Right lobe of liver (tissue), 6 donors: ENCODE data around the gene PPP2R5A. TPM values are rescaled to one million over a fixed set of nuclear protein-coding genes. Genes with fewer than 3 reads are reported as not detected.
"Not testable (repeated sequence)": the region's sequence is repeated elsewhere in the genome, so short reads cannot be mapped to it uniquely, and the experiment has no call there.

ENCODE experiments used
- ATAC-seq, 4 donors: fragments of 200-7000 bp; cut with Tn5 transposase; one replicate each; pipeline ENCODE4 v1.9.1; 2020; ENCODE audit warnings: mild to moderate bottlenecking in 4 of 4, moderate library complexity in 4 of 4
- DNase-seq, 3 donors: peaks; one replicate each; pipeline ENCODE4 v3.0.0-alpha.2; 2020
- H3K27ac ChIP-seq, 3 donors: fragments of 200-600 bp; one replicate each; pipeline ENCODE4 v1.8.0; 2022
- H3K27me3 ChIP-seq, 2 donors: fragments of 200-600 bp; one replicate each; pipeline ENCODE4 v1.8.0; 2022
- H3K36me3 ChIP-seq, 4 donors: fragments of 200-600 bp; sonication (generic) in 1 of 4; one replicate each; pipeline versions ENCODE4 v1.5.1 to v1.8.0; 2017 to 2022; ENCODE audit warnings: control low read depth in 1 of 4
- H3K4me1 ChIP-seq, 4 donors: fragments of 200-600 bp; sonication (generic) in 1 of 4; one replicate each; pipeline versions ENCODE4 v1.5.1 to v1.8.0; 2017 to 2022; ENCODE audit warnings: control low read depth in 1 of 4
- H3K4me3 ChIP-seq, 3 donors: fragments of 200-600 bp; one replicate each; pipeline ENCODE4 v1.8.0; 2022
- H3K9me3 ChIP-seq, 4 donors: fragments of 200-600 bp; sonication (generic) in 1 of 4; one replicate each; pipeline versions ENCODE4 v1.5.1 to v1.8.0; 2017 to 2022; ENCODE audit warnings: control low read depth in 1 of 4
- POLR2A ChIP-seq: fragments of 450-650 bp; IDR thresholded peaks from one replicate; pipeline ENCODE4 v1.6.1; 2017; ENCODE audit warnings: antibody characterized with exemption, mild to moderate bottlenecking
- WGBS: methylation state at CpG from one replicate; pipeline ENCODE4 v1.1.6; 2018; ENCODE audit warnings: low coverage, low lambda C conversion rate; ENCODE audit not compliant: insufficient coverage; ENCODE audit errors: missing lambda C conversion rate; 5-methylcytosine and 5-hydroxymethylcytosine counted together
- intact Hi-C, 2 donors: fragments of 100-400 bp; cut with DNase I; formaldehyde crosslinking; loops; one replicate each; pipeline versions ENCODE4 v1.11.2 to v1.14.1; 2022
- total RNA-seq, 6 experiments: library from RNA; depleted of rRNA in 2 of 6; stranded (reverse); fragments of >200 nt in 2 of 6; fragmentation: NEBNext Ultra II Directional in 3 of 6; extraction: Animal tissue kit (Norgen Biotek cat#: 25700) in 3 of 6; gene quantifications; one replicate each; pipeline versions ENCODE4 v1.1.0 to v1.2.4, GENCODE V29; 2016 to 2023
- TF ChIP-seq, protein P1 (sequence below), 4 donors: fragments of 200-600 bp in 3 of 4; fragments of 450-650 bp in 1 of 4; IDR thresholded peaks; one replicate each; pipeline versions ENCODE4 v1.5.1 to v1.8.0; 2016 to 2022; ENCODE audit warnings: antibody characterized with exemption in 4 of 4, mild to moderate bottlenecking in 2 of 4
- donor health status: DM: no; HTN: yes; CAD: no.
- donor health status: DM: no; HTN: no; CAD: no.
- donor health status: DM: no; HTN: no; CAD: no.
- donor health status: DM: no; HTN: yes; CAD: no.
- donor health status: DM: no; HTN: yes; CAD: no.

Gene PPP2R5A
- total RNA-seq, 6 experiments from 2014 or later: 28.5 to 57.2 (median 33.3) TPM

DNA sequence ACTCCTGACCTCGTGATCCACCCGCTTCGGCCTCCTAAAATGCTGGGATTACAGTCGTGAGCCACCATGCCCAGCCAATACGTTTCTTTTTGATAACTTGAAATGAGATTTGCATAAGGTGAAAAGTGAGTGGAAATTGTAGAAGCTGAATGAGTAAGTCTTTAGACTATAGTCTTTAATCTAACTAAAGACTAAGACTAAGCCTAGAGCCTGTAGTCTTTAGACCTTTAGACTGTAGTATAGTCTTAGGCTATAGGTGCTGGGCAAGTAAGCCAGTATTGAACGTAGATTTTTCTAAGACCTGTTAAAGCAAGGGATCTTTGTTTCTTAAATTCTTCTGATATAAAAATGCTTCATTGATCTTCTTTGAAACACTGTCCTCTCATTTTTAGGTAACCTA, 12.1 kb downstream of the PPP2R5A start:
- no peaks in the 10 kb centered on the region for H3K36me3 ChIP-seq
- H3K27ac ChIP-seq: no peak overlapping the region
- H3K4me1 ChIP-seq: peaks cover 0 to 37% (median 0%) of the 10 kb centered on the region in 4 donors
- DNase-seq (no peak), ATAC-seq (no peak)
- WGBS: 91% methylated on average over 6 of the region's 6 CpGs
- H3K4me3 ChIP-seq: no peak overlapping the region
- H3K9me3 ChIP-seq: no peaks in the 10 kb centered on the region
- intact Hi-C loops: no loop called here
- no peaks in the 10 kb centered on the region for H3K27me3 ChIP-seq
- TF ChIP-seq POLR2A: no peak
- TF ChIP-seq, protein P1, sequence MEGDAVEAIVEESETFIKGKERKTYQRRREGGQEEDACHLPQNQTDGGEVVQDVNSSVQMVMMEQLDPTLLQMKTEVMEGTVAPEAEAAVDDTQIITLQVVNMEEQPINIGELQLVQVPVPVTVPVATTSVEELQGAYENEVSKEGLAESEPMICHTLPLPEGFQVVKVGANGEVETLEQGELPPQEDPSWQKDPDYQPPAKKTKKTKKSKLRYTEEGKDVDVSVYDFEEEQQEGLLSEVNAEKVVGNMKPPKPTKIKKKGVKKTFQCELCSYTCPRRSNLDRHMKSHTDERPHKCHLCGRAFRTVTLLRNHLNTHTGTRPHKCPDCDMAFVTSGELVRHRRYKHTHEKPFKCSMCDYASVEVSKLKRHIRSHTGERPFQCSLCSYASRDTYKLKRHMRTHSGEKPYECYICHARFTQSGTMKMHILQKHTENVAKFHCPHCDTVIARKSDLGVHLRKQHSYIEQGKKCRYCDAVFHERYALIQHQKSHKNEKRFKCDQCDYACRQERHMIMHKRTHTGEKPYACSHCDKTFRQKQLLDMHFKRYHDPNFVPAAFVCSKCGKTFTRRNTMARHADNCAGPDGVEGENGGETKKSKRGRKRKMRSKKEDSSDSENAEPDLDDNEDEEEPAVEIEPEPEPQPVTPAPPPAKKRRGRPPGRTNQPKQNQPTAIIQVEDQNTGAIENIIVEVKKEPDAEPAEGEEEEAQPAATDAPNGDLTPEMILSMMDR (IDR thresholded peaks at IDR 0.05): no peak

DNA sequence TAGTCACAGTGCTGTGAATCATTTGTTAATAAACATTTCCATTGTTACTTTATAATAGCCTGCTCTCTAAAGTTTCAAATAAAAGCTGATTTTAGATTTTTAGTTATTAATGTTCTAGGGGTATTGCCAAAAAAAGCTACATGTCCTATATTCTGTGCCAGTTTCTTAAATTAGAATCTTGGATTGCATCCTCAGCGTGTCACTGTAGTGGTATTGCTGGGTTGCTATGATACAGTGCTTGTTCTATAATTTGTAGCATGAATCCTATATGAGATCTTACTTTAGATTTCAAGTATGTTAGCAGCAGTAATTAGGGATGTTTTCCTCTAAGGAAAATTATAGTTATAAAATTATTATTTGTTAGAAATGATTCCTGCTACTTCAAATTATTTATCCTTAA, 16.4 kb downstream of the PPP2R5A start:
- no peak overlapping the region for H3K4me3 ChIP-seq
- DNase-seq: no peak
- no peaks in the 10 kb centered on the region for H3K9me3 ChIP-seq
- H3K4me1 ChIP-seq: peaks cover 0 to 5% (median 0%) of the 10 kb centered on the region in 4 donors
- intact Hi-C loops: no loop called here
- no peak overlapping the region for H3K27ac ChIP-seq
- 61% methylated on average over 1 of the region's 1 CpG for WGBS
- no peak for ATAC-seq
- no peaks in the 10 kb centered on the region for H3K36me3 ChIP-seq
- TF ChIP-seq, protein P1 (IDR thresholded peaks at IDR 0.05): no peak
- TF ChIP-seq POLR2A: no peak
- no peaks in the 10 kb centered on the region for H3K27me3 ChIP-seq

DNA sequence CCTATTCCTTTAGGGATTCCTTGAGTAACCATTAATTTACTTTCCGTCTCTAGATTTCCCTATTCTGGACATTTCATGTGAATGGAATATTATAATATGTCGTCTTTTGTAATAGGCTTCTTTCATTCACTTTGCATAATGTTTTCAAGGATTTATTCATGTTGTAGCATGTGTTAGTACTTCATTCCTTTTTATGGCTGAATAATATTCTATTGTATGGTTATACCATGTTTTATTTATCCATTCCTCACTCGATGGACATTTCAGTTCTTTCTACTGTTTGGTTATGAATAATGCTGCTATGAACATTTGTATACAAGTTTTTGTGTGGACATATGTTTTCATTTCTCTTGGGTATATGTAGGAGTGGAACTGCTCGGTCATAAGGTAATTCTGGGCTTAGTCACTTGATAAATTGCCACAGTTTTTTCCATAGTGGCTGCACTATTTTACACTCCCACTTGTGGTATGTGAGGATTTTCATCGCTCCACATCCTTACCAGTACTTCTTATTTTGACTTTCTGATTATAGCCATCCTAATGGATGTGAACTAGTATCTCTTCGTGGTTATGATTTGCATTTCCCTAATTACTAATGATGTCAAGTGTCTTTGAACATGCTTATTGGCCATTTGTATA, 17.7 kb downstream of the PPP2R5A start:
- Histone ChIP-seq H3K27me3 (no peaks in the 10 kb centered on the region), H3K36me3 (no peaks in the 10 kb centered on the region), H3K27ac (no peak overlapping the region), H3K4me3 (no peak overlapping the region), H3K9me3 (no peaks in the 10 kb centered on the region), H3K4me1 (peaks cover 0 to 5% (median 0%) of the 10 kb centered on the region in 4 donors)
- ATAC-seq (no peak), DNase-seq (no peak)
- intact Hi-C loops: no loop called here
- WGBS: 71% methylated on average over 6 of the region's 6 CpGs
- TF ChIP-seq POLR2A: no peak
- TF ChIP-seq, protein P1 (IDR thresholded peaks at IDR 0.05): no peak

DNA sequence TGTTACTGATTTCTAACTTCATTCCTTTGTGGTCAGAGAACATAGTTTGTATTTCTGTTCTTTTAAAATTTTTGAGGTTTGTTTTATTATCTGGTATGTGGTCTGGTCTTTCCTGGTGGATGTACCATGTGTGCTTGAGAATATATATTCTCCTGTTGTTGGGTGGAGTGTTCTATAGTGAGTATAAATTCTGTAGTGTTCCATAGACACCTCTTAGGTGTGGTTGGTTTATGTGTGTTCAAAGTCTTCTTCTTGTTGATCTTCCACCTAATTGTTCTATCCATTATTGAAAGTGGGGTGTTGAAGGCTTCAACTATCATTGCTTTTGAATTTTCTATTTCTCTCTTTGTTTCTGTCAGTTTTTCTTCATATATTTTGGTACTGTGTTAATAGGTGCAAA, 20.1 kb downstream of the PPP2R5A start:
- TF ChIP-seq, protein P1 (IDR thresholded peaks at IDR 0.05): no peak
- TF ChIP-seq POLR2A: no peak
- Histone ChIP-seq H3K27me3 (no peaks in the 10 kb centered on the region), H3K4me3 (no peak overlapping the region), H3K36me3 (no peaks in the 10 kb centered on the region), H3K9me3 (no peaks in the 10 kb centered on the region), H3K27ac (no peak overlapping the region), H3K4me1 (peaks cover 0 to 16% (median 0%) of the 10 kb centered on the region in 4 donors)
- ATAC-seq (no peak), DNase-seq (no peak)
- intact Hi-C loops: no loop called here

DNA sequence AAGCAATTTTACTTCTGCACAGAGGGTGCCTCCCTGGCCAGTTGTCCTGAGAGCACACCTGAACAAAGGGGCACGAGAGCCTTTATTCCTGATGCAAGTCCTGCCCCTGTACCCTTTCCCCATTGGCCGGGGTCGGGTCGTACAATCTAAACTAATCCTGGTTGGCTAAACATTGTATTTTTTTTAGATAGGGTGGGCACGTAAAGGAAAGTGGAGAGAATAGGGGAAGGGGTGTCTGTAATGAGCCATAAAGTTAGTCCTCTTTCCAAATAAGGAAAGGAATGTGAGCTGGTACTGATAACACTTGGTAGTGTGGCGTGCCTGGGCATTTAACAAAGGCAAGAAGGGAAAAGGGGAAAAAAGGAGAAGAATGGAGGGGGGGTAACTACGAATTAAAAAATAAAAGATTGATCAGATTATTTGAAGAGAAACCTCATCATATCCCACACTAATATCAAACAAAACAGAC, 20.8 kb downstream of the PPP2R5A start:
- peaks cover 0 to 19% (median 0%) of the 10 kb centered on the region in 4 donors for H3K4me1 ChIP-seq
- H3K27me3 ChIP-seq, intact Hi-C loops: not testable (repeated sequence)

More for the DNA sequence above, 20.8 kb downstream of the PPP2R5A start:
- H3K27ac ChIP-seq, ATAC-seq, H3K36me3 ChIP-seq, H3K4me3 ChIP-seq, DNase-seq, H3K9me3 ChIP-seq: not testable (repeated sequence)
- 81% methylated on average over 7 of the region's 7 CpGs for WGBS
